ENCODE data around the gene UTF1. TPM values are rescaled to one million over a fixed set of nuclear protein-coding genes. Genes with fewer than 3 reads are reported as not detected.

The UTF1 gene
- total and polyA plus RNA-seq, 3 experiments from 2014 or later = not detected

DNA sequence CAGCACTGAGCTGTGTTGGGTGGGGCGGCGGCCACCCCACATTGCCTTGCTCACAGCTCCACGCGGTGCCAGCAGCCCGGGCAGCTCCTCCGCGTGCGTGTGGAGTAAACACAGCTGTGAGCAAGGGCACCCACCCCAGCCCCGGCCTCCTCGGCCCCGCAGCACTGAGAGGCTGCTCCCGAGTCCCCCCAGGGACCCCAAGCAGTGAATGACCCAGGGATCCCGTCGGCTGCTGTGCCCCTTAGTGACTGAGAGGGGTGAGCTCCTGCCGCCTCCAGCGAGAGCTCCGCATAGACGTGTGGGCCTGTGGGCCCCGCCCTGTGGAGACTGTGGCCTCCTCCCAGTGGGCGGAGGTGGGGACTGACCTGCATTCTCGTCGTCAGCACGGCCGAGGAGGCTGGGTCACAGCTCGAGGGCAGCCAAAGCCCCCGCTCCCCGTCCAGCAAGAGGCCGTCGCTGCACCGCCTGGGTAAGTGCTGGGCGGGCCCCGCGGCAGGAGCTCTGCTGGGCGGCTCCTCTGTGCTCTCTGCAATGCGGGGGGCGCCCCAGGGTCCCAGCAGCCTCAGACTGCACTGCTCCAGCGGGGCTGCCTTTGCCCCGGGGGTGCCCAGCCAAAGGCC, 29.9 kb upstream of the UTF1 start:
- Mint-ChIP-seq H3K27ac (no peak overlapping the region), H3K9me3 (no peaks in the 10 kb centered on the region), H3K36me3 (no peaks in the 10 kb centered on the region), H3K27me3 (no peaks in the 10 kb centered on the region), H3K4me1 (no peaks in the 10 kb centered on the region), H3K4me3 (no peak overlapping the region)
- H3K9me3 ChIP-seq (ENCODE audit: low read length) = no peaks in the 10 kb centered on the region
- H3K4me3 ChIP-seq (ENCODE audit: low read length) = no peak overlapping the region
- POLR2A ChIA-PET = no interaction called here
- no peak for DNase-seq
- H3K27ac ChIP-seq (ENCODE audit: low read depth, low read length) = no peak overlapping the region
- CTCF ChIA-PET = no interaction called here
- no peaks in the 10 kb centered on the region for H3K27me3 ChIP-seq (ENCODE audit: insufficient read depth, low read length, poor library complexity, severe bottlenecking)
- no peaks in the 10 kb centered on the region for H3K4me1 ChIP-seq (ENCODE audit: insufficient read depth, low read length)
- H3K36me3 ChIP-seq (ENCODE audit: insufficient read depth, low read length) = no peaks in the 10 kb centered on the region

DNA sequence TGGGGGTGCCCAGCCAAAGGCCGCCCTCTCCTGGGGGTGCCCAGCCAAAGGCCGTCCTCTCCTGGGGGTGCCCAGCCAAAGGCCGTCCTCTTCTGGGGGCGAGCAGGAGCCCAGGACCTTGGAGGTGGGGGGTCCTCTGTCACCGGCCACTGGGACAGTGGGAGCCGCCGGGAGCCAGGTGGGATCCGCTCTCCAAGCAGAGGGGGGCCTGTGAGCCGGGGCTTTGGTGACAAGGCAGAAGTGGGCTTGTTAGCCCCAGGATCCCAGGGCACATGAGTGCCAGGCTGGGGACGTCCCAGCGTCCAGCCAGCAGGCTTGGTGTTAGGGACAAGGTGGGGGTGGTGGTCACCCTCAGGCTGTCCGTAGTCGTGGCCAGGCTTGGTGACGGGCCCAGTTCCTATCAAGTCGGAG, 29.4 kb upstream of the UTF1 start:
- no peaks in the 10 kb centered on the region for H3K36me3 Mint-ChIP-seq
- ChIA-PET POLR2A (no interaction called here), CTCF (no interaction called here)
- no peak overlapping the region for H3K27ac Mint-ChIP-seq
- Histone ChIP-seq H3K27ac (ENCODE audit: low read depth, low read length) (no peak overlapping the region), H3K4me3 (ENCODE audit: low read length) (no peak overlapping the region), H3K4me1 (ENCODE audit: insufficient read depth, low read length) (no peaks in the 10 kb centered on the region), H3K9me3 (ENCODE audit: low read length) (no peaks in the 10 kb centered on the region), H3K27me3 (ENCODE audit: insufficient read depth, low read length, poor library complexity, severe bottlenecking) (no peaks in the 10 kb centered on the region), H3K36me3 (ENCODE audit: insufficient read depth, low read length) (no peaks in the 10 kb centered on the region)
- H3K4me1 Mint-ChIP-seq = no peaks in the 10 kb centered on the region
- H3K27me3 Mint-ChIP-seq = no peaks in the 10 kb centered on the region
- no peak for DNase-seq
- H3K9me3 Mint-ChIP-seq = no peaks in the 10 kb centered on the region
- no peak overlapping the region for H3K4me3 Mint-ChIP-seq

DNA sequence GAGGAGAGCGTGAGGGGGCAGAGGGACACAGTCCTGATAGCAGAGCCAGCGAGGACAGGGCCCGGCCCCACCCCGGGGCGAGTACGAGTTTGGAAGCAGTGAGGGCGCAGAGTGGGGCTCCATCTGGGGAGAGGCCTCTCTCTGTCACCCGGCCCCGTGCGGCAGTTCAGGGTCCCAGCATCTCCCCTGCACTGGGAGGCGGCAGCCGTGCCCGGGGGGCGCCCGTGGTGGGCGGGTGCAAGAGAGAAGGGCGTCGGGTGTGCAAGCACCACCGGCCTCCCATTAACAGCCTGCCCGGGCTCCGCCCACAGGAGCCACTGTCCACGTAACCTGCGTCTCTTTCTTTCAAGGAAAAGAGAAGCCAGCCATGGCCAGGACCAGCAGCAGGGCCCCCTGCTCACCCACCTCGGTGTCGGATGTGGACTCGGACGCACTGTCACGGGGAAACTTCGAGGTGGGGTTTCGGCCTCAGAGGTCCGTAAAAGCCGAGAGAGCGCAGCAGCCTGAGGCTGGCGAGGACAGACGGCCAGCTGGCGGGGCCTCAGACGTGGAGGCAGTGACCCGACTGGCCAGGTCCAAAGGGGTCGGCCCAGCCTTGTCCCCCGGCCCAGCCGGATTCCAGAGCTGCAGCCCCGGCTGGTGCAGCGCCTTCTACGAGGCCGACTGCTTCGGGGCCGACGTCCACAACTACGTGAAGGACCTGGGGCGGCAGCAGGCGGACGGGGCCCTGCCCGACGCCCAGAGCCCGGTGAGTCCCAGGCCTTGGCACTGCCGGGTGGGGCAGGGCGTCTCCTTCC, 28.7 kb upstream of the UTF1 start:
- POLR2A ChIA-PET = no interaction called here
- Histone ChIP-seq H3K4me1 (ENCODE audit: insufficient read depth, low read length) (no peaks in the 10 kb centered on the region), H3K9me3 (ENCODE audit: low read length) (no peaks in the 10 kb centered on the region), H3K27ac (ENCODE audit: low read depth, low read length) (no peak overlapping the region), H3K4me3 (ENCODE audit: low read length) (no peak overlapping the region), H3K27me3 (ENCODE audit: insufficient read depth, low read length, poor library complexity, severe bottlenecking) (no peaks in the 10 kb centered on the region), H3K36me3 (ENCODE audit: insufficient read depth, low read length) (no peaks in the 10 kb centered on the region)
- no peak for DNase-seq
- Mint-ChIP-seq H3K4me1 (no peaks in the 10 kb centered on the region), H3K27ac (no peak overlapping the region), H3K4me3 (no peak overlapping the region), H3K36me3 (no peaks in the 10 kb centered on the region), H3K9me3 (no peaks in the 10 kb centered on the region), H3K27me3 (no peaks in the 10 kb centered on the region)
- CTCF ChIA-PET = no interaction called here

DNA sequence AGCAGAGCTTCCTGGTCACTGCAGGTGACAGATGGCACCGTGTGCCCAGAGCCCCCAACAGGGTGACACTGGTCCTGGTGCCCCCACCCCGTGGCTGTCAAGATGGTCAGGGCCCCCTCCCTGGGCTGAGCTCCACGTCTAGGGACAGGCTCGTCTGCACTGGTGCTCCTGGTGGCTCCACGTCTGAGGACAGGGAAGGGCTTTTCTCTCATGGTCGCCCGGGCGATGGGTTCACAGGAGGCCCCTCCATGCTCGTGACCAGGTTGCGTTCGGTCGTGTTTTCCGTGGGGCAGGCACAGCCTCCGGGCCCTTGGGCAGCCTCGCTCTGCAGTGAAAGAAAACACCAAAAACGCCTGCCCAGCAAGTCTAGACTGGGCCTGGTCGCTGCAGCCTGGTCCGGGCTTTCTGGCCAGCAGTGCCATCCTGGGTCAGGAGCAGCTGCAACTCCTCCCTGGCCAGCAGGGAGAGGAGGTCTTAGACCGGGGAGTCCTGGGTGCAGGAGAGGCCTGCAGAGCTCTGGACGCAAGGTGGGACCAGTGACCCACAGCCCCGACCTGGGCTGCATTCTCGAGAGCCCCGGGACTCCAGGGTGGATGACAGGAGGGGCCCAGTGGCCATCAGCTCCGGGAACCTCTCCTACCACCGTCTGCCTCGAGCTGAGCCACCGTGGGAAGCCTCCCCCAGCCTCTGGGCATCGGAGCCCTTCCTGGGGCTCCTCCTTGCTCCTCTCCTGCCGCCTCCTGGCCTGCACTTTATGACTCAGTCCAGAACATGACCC, 27.9 kb upstream of the UTF1 start:
- H3K27me3 ChIP-seq (ENCODE audit: insufficient read depth, low read length, poor library complexity, severe bottlenecking) = no peaks in the 10 kb centered on the region
- no peak overlapping the region for H3K27ac ChIP-seq (ENCODE audit: low read depth, low read length)
- H3K27me3 Mint-ChIP-seq = no peaks in the 10 kb centered on the region
- no peak overlapping the region for H3K4me3 Mint-ChIP-seq
- DNase-seq = no peak
- H3K36me3 Mint-ChIP-seq = no peaks in the 10 kb centered on the region
- H3K4me1 Mint-ChIP-seq = no peaks in the 10 kb centered on the region
- ChIA-PET CTCF (no interaction called here), POLR2A (no interaction called here)
- no peak overlapping the region for H3K27ac Mint-ChIP-seq
- H3K4me3 ChIP-seq (ENCODE audit: low read length) = no peak overlapping the region
- H3K9me3 Mint-ChIP-seq = no peaks in the 10 kb centered on the region
- no peaks in the 10 kb centered on the region for H3K9me3 ChIP-seq (ENCODE audit: low read length)
- no peaks in the 10 kb centered on the region for H3K36me3 ChIP-seq (ENCODE audit: insufficient read depth, low read length)
- no peaks in the 10 kb centered on the region for H3K4me1 ChIP-seq (ENCODE audit: insufficient read depth, low read length)

DNA sequence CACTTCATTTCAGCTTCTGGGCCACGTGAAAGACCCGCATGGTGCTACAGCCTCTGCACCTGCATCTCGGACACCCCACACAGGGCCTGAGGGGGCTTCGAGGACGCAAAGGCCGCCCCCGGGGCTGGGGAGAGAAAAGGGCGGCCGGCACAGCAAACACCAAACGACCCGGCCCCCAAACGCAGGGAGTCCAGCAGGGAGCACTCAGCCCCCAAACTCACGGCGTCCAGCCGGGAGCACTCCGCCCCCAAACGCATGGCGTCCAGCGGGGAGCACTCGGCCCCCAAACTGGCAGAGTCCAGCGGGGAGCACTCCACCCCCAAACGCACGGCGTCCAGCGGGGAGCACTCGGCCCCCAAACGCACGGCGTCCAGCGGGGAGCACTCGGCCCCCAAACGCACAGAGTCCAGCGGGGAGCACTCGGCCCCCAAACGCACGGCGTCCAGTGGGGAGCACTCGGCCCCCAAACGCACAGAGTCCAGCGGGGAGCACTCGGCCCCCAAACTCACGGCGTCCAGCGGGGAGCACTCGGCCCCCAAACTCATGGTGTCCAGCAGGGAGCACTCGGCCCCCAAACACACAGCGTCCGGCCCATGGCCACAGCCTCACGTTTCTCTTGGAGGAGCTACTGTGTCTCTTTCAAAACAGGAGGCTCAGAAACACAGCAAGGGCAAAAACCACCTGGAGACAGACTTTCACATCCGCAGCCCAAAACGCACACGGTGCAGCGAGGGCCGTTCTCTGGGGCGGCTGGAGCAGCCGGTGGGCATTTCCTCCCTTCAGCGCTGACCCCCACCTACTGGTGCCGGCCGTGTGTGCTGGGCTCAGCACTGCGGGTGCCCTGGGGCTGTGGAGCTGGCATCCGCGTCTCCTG, 27.0 kb upstream of the UTF1 start:
- Histone ChIP-seq H3K4me1 (ENCODE audit: insufficient read depth, low read length) (no peaks in the 10 kb centered on the region), H3K27ac (ENCODE audit: low read depth, low read length) (no peak overlapping the region), H3K9me3 (ENCODE audit: low read length) (no peaks in the 10 kb centered on the region), H3K36me3 (ENCODE audit: insufficient read depth, low read length) (no peaks in the 10 kb centered on the region), H3K4me3 (ENCODE audit: low read length) (no peak overlapping the region), H3K27me3 (ENCODE audit: insufficient read depth, low read length, poor library complexity, severe bottlenecking) (no peaks in the 10 kb centered on the region)
- Mint-ChIP-seq H3K9me3 (no peaks in the 10 kb centered on the region), H3K27ac (no peak overlapping the region), H3K4me1 (no peaks in the 10 kb centered on the region), H3K27me3 (no peaks in the 10 kb centered on the region), H3K36me3 (no peaks in the 10 kb centered on the region), H3K4me3 (no peak overlapping the region)
- no peak for DNase-seq
- POLR2A ChIA-PET = no interaction called here
- CTCF ChIA-PET = no interaction called here

DNA sequence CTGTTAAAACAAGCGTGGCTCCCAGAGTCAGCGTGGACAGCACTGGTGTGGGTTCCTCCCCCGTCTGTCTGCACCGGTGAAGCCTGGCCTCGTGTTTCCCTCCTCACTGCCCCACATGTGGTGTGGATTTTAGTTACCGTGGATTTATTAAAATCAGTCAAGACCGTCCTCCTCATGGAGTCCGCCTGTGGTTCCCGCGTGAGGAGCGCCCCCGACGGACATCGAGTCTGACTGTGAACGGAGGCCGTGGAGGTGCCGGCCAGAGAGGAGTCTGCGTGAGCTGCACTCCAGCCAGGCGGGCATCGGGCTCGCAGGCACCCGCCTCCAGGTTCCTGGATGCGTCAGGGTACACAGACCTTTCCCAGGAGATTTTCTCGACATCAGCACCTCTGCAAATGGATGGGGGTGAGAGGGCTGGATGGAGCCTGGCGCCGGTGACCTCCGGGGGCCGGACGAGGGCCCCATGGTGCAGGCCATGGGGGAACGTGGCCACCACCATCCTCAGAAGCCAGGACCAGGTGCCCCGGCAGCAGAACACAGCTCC, 26.3 kb upstream of the UTF1 start:
- CTCF ChIA-PET = no interaction called here
- POLR2A ChIA-PET = no interaction called here
- Mint-ChIP-seq H3K4me1 (no peaks in the 10 kb centered on the region), H3K9me3 (no peaks in the 10 kb centered on the region), H3K27ac (no peak overlapping the region), H3K4me3 (no peak overlapping the region), H3K27me3 (no peaks in the 10 kb centered on the region), H3K36me3 (no peaks in the 10 kb centered on the region)
- DNase-seq = no peak
- no peaks in the 10 kb centered on the region for H3K36me3 ChIP-seq (ENCODE audit: insufficient read depth, low read length)
- H3K4me3 ChIP-seq (ENCODE audit: low read length) = no peak overlapping the region
- H3K9me3 ChIP-seq (ENCODE audit: low read length) = no peaks in the 10 kb centered on the region
- H3K27ac ChIP-seq (ENCODE audit: low read depth, low read length) = no peak overlapping the region
- no peaks in the 10 kb centered on the region for H3K27me3 ChIP-seq (ENCODE audit: insufficient read depth, low read length, poor library complexity, severe bottlenecking)
- H3K4me1 ChIP-seq (ENCODE audit: insufficient read depth, low read length) = no peaks in the 10 kb centered on the region

DNA sequence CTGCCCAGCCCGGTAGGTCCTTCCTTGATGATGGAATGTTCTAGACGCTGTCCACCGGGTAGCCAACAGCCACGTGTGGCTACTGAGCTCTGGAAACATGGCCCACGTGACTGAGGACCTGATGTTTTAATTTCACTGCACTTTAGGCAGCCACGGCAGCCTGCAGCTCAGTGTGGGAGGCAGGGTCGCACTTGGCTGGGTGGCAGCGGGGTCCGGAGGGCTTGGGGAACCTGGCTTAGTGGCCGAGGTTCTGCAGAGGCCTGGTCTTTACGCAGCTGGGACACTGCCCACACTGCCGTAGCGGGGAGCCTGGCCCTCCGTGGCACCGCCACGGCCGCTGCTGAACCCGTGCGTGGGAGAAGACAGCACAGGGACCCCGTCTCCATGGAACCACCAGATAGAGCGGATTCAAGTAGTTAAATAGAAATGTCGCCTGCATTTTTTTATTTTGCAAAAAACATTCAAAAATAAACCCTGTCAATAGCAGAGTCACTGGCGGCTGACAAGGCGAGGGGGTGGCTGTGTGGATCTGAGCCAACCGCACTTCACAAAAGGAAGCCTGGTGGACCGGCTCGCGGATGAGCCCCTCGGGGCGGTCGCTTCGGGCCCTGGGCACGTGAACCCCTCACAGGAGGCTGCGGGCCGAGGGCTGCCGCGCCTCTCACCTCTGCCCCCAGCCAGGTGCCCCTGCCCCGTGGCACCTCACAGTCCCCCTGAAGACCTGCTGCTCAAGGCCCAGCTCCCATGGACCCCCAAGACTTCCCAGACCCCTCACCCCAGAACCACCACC, 25.6 kb upstream of the UTF1 start:
- POLR2A ChIA-PET = no interaction called here
- CTCF ChIA-PET = no interaction called here
- H3K9me3 Mint-ChIP-seq = no peaks in the 10 kb centered on the region
- Histone ChIP-seq H3K4me1 (ENCODE audit: insufficient read depth, low read length) (no peaks in the 10 kb centered on the region), H3K9me3 (ENCODE audit: low read length) (no peaks in the 10 kb centered on the region), H3K4me3 (ENCODE audit: low read length) (no peak overlapping the region), H3K27me3 (ENCODE audit: insufficient read depth, low read length, poor library complexity, severe bottlenecking) (no peaks in the 10 kb centered on the region), H3K36me3 (ENCODE audit: insufficient read depth, low read length) (no peaks in the 10 kb centered on the region), H3K27ac (ENCODE audit: low read depth, low read length) (no peak overlapping the region)
- no peaks in the 10 kb centered on the region for H3K4me1 Mint-ChIP-seq
- H3K27ac Mint-ChIP-seq = peak overlapping the region in 1 of 8 donors; percentile 93
- H3K27me3 Mint-ChIP-seq = no peaks in the 10 kb centered on the region
- no peak for DNase-seq
- no peak overlapping the region for H3K4me3 Mint-ChIP-seq
- no peaks in the 10 kb centered on the region for H3K36me3 Mint-ChIP-seq

Data from CD8-positive, alpha-beta memory T cell (primary cell).